HG03135 (cell line): ENCODE data around the gene ERBB2.
"Not testable (repeated sequence)": the region's sequence is repeated elsewhere in the genome, so short reads cannot be mapped to it uniquely, and the experiment has no call there.

Experiments used
- ATAC-seq: cut with Tn5 transposase; IDR thresholded peaks from one replicate; pipeline ENCODE4 v1.9.1; 2021; ENCODE audit warnings: mild to moderate bottlenecking, moderate library complexity; ENCODE audit not compliant: unreplicated experiment

Gene ERBB2

GRCh38 chr17:39742126-39742855 is 42.4 kb downstream of the ERBB2 start:
- no peak for ATAC-seq

- ATAC-seq = no peak
Measured at GRCh38 chr17:39742856-39743436, 43.1 kb downstream of the ERBB2 start.

- no peak for ATAC-seq
Measured at GRCh38 chr17:39744075-39744835, 44.4 kb downstream of the ERBB2 start.

- no peak for ATAC-seq
Measured at GRCh38 chr17:39744836-39745215, 45.0 kb downstream of the ERBB2 start.

GRCh38 chr17:39745335-39746144 is 45.7 kb downstream of the ERBB2 start:
- ATAC-seq = no peak

- ATAC-seq = no peak
Measured at GRCh38 chr17:39746145-39746461, 46.2 kb downstream of the ERBB2 start.

GRCh38 chr17:39747745-39748144 is 47.9 kb downstream of the ERBB2 start:
- ATAC-seq = no peak

GRCh38 chr17:39748444-39749034 is 48.7 kb downstream of the ERBB2 start:
- not testable (repeated sequence) for ATAC-seq

GRCh38 chr17:39750131-39751015 is 50.5 kb downstream of the ERBB2 start:
- no peak for ATAC-seq

GRCh38 chr17:39751016-39751543 is 51.2 kb downstream of the ERBB2 start:
- no peak for ATAC-seq

- ATAC-seq = no peak
Measured at GRCh38 chr17:39751637-39752036, 51.8 kb downstream of the ERBB2 start.

GRCh38 chr17:39752241-39752881 is 52.5 kb downstream of the ERBB2 start:
- no peak for ATAC-seq

- ATAC-seq = peak; percentile 17
Measured at GRCh38 chr17:39753514-39754160, 53.8 kb downstream of the ERBB2 start.

- ATAC-seq = peak; percentile 58
Measured at GRCh38 chr17:39754161-39754957, 54.5 kb downstream of the ERBB2 start.

- no peak for ATAC-seq
Measured at GRCh38 chr17:39754958-39755553, 55.2 kb downstream of the ERBB2 start.

- ATAC-seq = peak; percentile 31
Measured at GRCh38 chr17:39755554-39756379, 55.9 kb downstream of the ERBB2 start.
